ENCODE measurements around the gene B4GALNT1.
A peak's percentile ranks its signal among the peaks of the same experiment; 100 is the strongest.
"Not testable (repeated sequence)": the region's sequence is repeated elsewhere in the genome, so short reads cannot be mapped to it uniquely, and the experiment has no call there.

Gene B4GALNT1

GRCh38 chr12:57606821-57607220 is 26.2 kb downstream of the B4GALNT1 start:
- DNase-seq: no peak

GRCh38 chr12:57606399-57606798 is 26.6 kb downstream of the B4GALNT1 start:
- no peak for DNase-seq

GRCh38 chr12:57605811-57606311 is 27.1 kb downstream of the B4GALNT1 start:
- no peak for DNase-seq

DNA sequence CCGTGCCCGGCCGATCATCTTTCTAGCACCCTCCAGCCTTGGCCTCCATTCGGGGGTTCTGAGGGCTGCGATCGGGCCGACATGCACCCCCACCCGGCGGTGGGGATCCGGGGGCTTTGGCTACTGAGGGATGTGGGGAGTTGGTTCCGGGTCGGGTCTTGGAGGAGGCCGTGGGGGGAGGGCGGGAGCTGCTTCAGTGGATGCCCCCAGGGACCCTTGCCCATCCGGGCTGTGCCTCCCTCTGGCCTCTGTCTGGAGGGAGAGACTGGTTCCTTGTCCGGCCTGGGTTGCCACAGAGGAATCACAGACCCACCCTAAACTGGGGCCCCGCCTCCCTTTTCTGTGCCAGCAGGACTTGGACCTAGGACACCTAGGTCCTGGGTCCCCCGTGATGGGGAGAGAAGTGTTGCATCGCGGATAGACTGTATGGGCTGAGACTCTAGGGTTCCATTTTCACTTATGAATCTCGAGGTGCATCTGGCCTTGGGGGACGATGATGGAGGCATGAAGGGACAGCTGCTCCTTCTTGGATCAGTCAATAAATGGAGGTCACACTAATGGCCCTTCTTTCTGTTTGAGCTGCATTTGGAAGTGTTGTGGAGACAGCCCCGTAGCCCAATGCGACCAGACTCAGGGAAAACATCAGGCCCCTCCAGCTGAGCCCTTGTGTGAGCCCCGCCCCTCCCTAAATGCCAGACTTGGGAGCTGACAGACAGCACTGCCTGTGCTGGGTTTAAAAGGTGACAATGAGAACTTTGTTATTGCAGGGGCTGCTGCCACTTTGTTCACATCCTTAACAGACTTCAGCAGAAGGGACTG is 27.8 kb downstream of the B4GALNT1 start:
- DNase-seq: no peak

GRCh38 chr12:57604454-57604991 is 28.5 kb downstream of the B4GALNT1 start, which contains the start of gene DTX3:
Gene DTX3, plus strand, starts transcription at chr12:57604824. Its CDS starts 1,694 bp downstream, at chr12:57606518.
- peak; percentile 49 for DNase-seq

DNA sequence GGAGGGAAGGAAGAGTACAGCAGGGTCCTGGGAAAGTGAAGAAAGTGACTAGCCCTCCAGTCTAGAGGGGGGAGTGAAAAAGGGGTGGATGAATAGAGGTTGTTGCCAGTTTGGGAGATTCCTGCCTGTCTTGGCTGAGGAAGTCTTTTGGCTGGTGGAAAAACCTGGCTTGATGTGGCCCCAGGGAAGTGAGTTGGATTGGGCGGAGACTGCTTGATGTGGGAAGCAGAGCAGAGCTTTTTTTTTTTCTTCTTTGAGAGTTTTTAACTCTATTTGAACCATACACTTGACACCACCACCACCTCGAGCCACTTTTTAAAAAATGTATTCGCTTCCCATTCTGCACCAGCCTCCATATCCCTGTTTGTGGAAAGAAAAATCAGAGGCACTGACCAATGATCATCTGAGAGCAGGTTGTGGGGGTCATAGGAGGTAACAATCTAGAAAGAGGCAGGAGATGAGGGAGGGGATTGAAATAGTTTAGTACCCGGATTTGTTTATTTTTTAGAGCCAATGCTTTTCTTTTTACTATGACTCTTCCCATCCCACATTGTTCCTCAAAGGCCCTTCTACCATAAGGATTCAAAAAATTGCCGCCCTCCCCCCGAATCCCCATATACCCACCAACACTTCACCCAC is 29.1 kb downstream of the B4GALNT1 start:
- no peak for DNase-seq

DNA sequence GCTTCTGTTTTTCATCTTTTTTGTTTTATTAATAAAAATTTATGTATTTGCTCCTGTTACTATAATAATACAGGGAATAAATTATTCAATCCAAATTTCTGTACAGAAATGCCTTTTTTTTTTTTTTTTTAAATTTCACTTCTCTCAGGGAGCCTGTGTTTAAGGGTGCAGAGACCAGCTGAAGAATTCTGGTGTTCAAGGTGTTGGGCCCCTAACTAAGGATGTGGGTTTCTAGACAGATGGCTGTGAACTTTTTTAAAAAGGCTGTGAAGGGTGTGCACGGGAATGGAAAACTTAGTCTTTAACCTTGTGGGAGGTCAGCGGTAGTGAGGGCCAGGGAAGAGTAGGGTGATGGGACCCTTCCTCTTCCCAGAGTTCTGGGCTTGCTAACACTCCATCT is 29.7 kb downstream of the B4GALNT1 start:
- no peak for DNase-seq

DNA sequence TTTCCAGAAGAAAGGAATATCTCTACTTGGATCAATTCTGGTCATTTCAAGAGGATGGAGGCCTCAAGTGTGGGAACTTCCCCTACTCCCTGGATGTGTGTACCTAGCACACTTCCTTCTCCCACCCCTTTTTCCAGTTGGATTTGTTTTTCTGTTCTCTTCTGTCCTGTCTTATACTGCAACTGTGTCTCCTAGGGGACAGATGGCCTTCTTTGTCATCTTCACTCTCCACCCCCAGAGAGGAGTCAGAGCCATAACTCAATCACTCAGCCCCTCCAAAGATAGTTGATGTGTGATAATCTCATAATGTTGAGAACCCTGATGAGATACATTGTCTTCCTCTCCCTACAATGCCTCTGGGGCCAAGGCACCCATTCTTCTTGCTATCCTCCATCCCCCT is 30.5 kb downstream of the B4GALNT1 start:
- no peak for DNase-seq

GRCh38 chr12:57600395-57600794 is 32.6 kb downstream of the B4GALNT1 start:
- no peak for DNase-seq

- DNase-seq: no peak
Observed at GRCh38 chr12:57593187-57593586, 39.8 kb downstream of the B4GALNT1 start.

DNA sequence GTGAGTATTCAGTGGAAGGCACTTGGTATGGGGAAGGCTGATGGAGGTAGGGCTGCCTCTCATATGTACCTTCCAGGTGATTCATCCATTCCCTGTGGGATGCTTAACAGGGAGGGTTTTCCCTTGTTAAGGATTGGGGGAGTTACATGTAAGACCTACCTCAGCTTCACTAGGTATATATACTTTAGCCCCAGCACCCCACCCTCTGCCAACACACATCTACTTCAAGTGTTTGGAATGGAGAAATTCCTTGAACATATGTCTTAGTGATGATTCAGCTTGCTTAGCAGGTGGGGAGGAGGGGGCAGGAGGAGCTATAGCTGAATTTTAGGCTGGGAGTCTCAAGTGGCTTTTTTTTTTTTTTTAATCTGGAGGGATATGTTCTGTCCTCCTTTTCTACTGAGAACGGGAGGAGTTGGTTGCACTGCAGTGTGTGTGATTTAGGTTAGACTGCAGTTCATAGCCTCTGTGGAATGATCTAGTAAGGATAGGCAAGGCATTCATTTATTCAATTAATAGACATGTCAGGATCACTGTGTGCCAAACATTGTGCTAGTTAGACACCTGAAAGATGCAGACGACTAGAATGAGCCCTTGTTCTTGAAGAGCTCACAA is 40.3 kb downstream of the B4GALNT1 start:
- DNase-seq: no peak

DNA sequence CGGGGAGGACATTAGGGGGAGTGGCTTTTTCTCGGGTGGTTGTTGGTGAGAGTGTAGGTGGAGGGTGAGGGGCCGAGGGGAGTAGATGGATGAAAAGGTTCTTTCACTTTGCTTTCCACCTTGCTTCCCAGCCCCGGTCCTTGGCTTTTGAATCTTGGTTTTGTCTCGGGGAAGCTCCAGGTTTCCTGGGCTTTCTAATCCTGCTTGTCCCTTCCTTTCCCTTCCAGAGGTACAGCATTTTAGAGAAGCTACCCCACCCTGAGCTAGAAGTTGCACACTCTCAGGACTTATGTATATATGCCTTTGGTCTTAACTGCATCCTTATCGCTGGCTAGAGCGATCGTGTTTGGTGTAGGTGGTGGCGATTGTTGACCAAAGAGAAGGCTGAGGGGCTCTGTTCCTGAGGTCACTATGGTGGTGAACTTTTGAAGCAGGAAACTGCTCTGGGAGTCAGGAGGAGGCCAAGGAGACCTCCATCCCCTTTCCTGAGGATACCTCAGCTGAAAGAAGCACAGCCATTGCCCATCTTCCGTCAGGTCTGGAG is 41.1 kb downstream of the B4GALNT1 start:
- no peak for DNase-seq

- DNase-seq: peak; percentile 84
Observed at GRCh38 chr12:57590864-57591781, 41.9 kb downstream of the B4GALNT1 start, which contains the start of gene PIP4K2C. Gene PIP4K2C, plus strand, starts transcription at chr12:57591192. Its CDS starts 98 bp downstream, at chr12:57591290.

DNA sequence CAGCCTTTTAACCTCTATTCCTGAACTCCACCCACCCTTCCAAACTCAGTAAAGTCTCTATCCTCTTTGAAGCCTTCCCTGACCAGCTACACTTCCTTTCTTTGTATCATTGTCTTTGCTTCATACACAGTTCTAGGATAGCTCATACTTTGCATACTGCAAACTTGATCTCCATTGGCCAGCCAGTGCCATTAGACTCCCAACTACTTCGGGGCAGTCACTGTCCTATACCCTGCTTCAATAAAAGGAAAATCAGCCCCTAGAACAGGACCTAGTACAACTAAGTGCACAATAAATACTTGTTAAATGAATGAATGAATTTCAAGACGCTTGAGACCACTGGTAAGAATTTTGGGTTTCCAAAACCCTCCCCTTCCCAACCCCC is 42.5 kb downstream of the B4GALNT1 start:
- no peak for DNase-seq

DNA sequence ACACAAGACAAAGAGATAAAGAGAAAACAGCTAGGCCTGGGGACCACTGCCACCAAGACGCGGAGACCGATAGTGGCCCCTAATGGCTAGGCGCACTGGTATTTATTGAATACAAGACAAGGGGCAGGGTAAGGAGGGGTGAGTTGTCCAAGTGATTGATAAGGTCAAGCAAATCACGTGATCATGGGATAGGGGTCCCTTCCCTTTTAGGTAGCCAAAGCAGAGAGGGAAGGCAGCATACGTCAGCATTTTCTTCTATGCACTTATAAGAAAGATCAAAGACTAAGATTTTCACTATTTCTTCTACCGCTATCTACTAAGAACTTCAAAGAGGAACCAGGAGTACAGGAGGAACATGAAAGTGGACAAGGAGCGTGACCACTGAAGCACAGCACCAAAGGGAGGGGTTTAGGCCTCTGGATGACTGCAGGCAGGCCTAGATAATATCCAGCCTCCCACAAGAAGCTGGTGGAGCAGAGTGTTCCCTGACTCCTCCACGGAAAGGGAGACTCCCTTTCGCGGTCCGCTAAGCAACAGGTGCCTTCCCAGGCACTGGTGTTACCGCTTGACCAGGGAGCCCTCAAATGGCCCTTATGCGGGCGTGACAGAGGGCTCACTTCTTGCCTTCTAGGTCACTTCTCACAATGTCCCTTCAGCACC is 43.9 kb downstream of the B4GALNT1 start:
- DNase-seq: not testable (repeated sequence)

GRCh38 chr12:57586832-57587429 is 46.1 kb downstream of the B4GALNT1 start:
- DNase-seq: no peak

DNA sequence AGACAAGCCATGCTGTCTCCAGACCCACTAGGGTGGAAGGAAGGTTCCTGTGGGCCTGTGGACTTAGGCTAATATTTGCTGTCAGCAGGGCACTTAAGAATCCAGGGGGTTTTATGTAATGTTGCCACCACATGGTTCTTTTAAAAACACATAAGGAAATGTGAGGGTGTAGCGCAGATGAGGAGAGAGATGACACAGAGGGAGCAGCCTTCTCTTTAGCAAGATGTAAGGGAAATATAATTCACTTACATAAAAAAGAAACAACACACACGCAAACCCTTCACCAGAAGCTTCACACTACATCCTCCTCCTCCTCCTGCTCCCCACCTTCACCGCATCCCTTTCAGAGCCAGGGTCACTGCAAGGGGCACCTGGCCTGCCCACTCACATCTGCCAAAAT is 46.9 kb downstream of the B4GALNT1 start:
- DNase-seq: no peak

DNA sequence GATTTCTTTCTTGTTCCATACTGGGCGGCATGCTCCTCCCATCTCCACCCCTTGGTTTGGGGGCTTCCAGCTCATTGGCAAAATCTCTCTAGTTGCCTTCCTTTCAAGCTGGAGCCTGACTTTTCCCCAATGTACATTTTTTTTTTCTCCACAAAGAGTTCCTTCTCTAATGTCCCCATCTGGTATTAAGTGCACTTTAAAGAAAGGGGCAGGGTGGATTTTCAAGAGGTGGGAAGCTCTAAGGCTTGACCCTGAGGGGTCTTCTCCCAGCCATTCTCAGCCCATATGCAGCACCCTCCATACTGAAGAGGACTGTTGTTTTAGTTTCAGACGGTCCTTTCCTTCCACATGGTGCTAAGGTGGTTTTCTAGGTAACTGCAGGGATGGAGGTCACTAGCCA is 47.8 kb downstream of the B4GALNT1 start:
- no peak for DNase-seq

GRCh38 chr12:57584690-57585089 is 48.3 kb downstream of the B4GALNT1 start:
- no peak for DNase-seq

DNA sequence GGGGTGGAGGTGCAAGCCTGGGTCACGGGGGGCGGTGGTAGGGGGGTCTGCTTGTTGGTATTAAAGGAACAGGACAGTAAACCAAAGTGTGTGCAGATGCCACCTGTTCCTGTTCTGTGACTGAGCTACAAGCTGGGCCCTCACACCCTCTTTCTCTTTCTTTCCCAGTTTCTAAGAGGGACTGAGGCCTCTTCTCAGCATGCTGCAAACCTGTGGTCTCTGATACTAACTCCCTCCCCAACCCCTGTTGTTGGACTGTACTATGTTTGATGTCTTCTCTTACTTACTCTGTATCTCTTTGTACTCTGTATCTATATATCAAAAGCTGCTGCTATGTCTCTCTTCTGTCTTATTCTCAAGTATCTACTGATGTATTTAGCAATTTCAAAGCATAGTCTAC is 49.0 kb downstream of the B4GALNT1 start:
- DNase-seq: no peak
